DMS79 treated with DMSO at 0.1 percent for 48 hours (cell line): ENCODE data around the gene MFAP3L.
"Not testable (repeated sequence)": the region's sequence is repeated elsewhere in the genome, so short reads cannot be mapped to it uniquely, and the experiment has no call there.

Source experiments
- DNase-seq: peaks from one replicate; lab custom pipeline; 2025; lab: John Stamatoyannopoulos, UW

The MFAP3L gene

GRCh38 chr4:169987327-169988228 is 38.6 kb downstream of the MFAP3L start:
- DNase-seq = no peak

- no peak for DNase-seq
These were observed 39.8 kb downstream of the MFAP3L start for GRCh38 chr4:169986369-169986768.

GRCh38 chr4:169985881-169986280 is 40.3 kb downstream of the MFAP3L start:
- DNase-seq = no peak

- DNase-seq = no peak
These were observed 41.5 kb downstream of the MFAP3L start for GRCh38 chr4:169984745-169985144.

- no peak for DNase-seq
These were observed 42.0 kb downstream of the MFAP3L start for GRCh38 chr4:169984173-169984572.

GRCh38 chr4:169976951-169977350 is 49.2 kb downstream of the MFAP3L start:
- DNase-seq = no peak

GRCh38 chr4:169975838-169976796 is 50.1 kb downstream of the MFAP3L start:
- DNase-seq = no peak

GRCh38 chr4:169975131-169975837 is 50.9 kb downstream of the MFAP3L start:
- no peak for DNase-seq

GRCh38 chr4:169971456-169972015 is 54.7 kb downstream of the MFAP3L start:
- no peak for DNase-seq

GRCh38 chr4:169968999-169969398 is 57.2 kb downstream of the MFAP3L start:
- DNase-seq = no peak

- DNase-seq = no peak
These were observed 62.2 kb downstream of the MFAP3L start for GRCh38 chr4:169963998-169964397.

GRCh38 chr4:169959254-169959653 is 66.9 kb downstream of the MFAP3L start:
- no peak for DNase-seq

- no peak for DNase-seq
These were observed 67.6 kb downstream of the MFAP3L start for GRCh38 chr4:169958629-169959028.

- no peak for DNase-seq
These were observed 68.4 kb downstream of the MFAP3L start for GRCh38 chr4:169957785-169958184.

- no peak for DNase-seq
These were observed 69.9 kb downstream of the MFAP3L start for GRCh38 chr4:169956091-169956843.

GRCh38 chr4:169955521-169955920 is 70.7 kb downstream of the MFAP3L start:
- no peak for DNase-seq

GRCh38 chr4:169952236-169953002 is 73.8 kb downstream of the MFAP3L start:
- DNase-seq = no peak

GRCh38 chr4:169948271-169948670 is 77.9 kb downstream of the MFAP3L start:
- no peak for DNase-seq

GRCh38 chr4:169945636-169946035 is 80.6 kb downstream of the MFAP3L start:
- DNase-seq = no peak

- not testable (repeated sequence) for DNase-seq
These were observed 82.6 kb downstream of the MFAP3L start for GRCh38 chr4:169943601-169944000.
